A549 treated with dexamethasone at 1 μM for 4 hours (cell line): ENCODE measurements around the gene NANOG. TPM values are rescaled to one million over a fixed set of nuclear protein-coding genes. Genes with fewer than 3 reads are reported as not detected.

Experiments
- total RNA-seq: library from RNA; stranded (reverse); fragments of 200-300 nt; extraction: Qiagen RNA extraction; gene quantifications from 5 replicates; pipeline ENCODE4 v1.2.3, GENCODE V29; 2022

Gene NANOG
- total RNA-seq, result 0.05 to 0.08 TPM (median 0.06 TPM) in 4 of 5 replicates, not detected in the other

DNA sequence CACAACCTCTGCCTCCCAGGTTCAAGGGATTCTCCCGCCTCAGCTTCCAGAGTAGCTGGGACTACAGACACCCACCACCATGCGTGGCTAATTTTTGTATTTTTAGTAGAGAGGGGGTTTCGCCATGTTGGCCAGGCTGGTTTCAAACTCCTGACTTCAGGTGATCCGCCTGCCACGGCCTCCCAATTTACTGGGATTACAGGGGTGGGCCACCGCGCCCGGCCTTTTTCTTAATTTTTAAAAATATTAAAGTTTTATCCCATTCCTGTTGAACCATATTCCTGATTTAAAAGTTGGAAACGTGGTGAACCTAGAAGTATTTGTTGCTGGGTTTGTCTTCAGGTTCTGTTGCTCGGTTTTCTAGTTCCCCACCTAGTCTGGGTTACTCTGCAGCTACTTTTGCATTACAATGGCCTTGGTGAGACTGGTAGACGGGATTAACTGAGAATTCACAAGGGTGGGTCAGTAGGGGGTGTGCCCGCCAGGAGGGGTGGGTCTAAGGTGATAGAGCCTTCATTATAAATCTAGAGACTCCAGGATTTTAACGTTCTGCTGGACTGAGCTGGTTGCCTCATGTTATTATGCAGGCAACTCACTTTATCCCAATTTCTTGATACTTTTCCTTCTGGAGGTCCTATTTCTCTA, at the start of gene NANOG:
NANOG (plus strand) TSS at position 519 of the 645 bp plus-strand sequence. CDS start 213 bp downstream, outside the sequence.

GRCh38 chr12:7747246-7747645, 42.0 kb upstream of the NANOG start, which contains the start of gene CLEC4C:
CLEC4C (minus strand) TSS chr12:7747375; CDS start chr12:7747348, 27 bp downstream.

Other genes starting within 250 kb of the NANOG start
- gene APOBEC1, start 123.5 kb upstream of the NANOG start, total RNA-seq, result not detected in 5 replicates
- gene GDF3, start 93.6 kb upstream of the NANOG start, total RNA-seq, result not detected in 5 replicates
- gene DPPA3, start 78.0 kb upstream of the NANOG start, total RNA-seq, result 0.12 TPM in 1 of 5 replicates, not detected in the others
- gene CLEC4C, start 42.0 kb upstream of the NANOG start, total RNA-seq, result not detected in 5 replicates
- gene NANOGNB, start 24.2 kb upstream of the NANOG start, total RNA-seq, result not detected in 5 replicates
- gene SLC2A14, start 83.5 kb downstream of the NANOG start, total RNA-seq, result 0.39 to 1.1 TPM (median 0.78 TPM) in 5 replicates
- gene SLC2A3, start 146.8 kb downstream of the NANOG start, total RNA-seq, result 7.2 to 9.9 TPM (median 9.3 TPM) in 5 replicates
- 8.2 to 11.6 TPM (median 10.1 TPM) in 5 replicates for gene FOXJ2, start 243.3 kb downstream of the NANOG start, total RNA-seq